Measurements from ENCODE around the gene CDK18.

GRCh38 chr1:205517288-205517687, 12.8 kb downstream of the CDK18 start:
- no peak for TF ChIP-seq CTCF (optimal IDR thresholded peaks at IDR 0.05 in 1 of 3, IDR thresholded peaks at IDR 0.05 in 1 of 3, conservative IDR thresholded peaks at IDR 0.05 in 1 of 3; ENCODE audit: extremely low read depth in 1 of 3, insufficient read depth in 2 of 3, low read length in 3 of 3)
- no peak for TF ChIP-seq EZH2 (IDR thresholded peaks at IDR 0.05; ENCODE audit: low read length)

Data from keratinocyte (primary cell).